K562 (cell line): Measurements from ENCODE around the gene WDR31. TPM values are rescaled to one million over a fixed set of nuclear protein-coding genes. Genes with fewer than 3 reads are reported as not detected.
A peak's percentile ranks its signal among the peaks of the same experiment; 100 is the strongest.

Experiments
- CTBP1 ChIP-seq: fragments of 450-650 bp; IDR thresholded peaks from 2 replicates; pipeline ENCODE4 v1.6.1; 2016; ENCODE audit warnings: borderline replicate concordance
- EP300 ChIP-seq: IDR thresholded peaks from 2 replicates; pipeline ENCODE4 v1.6.1; 2012; ENCODE audit warnings: low read length, improper control_type of control experiment
- FOXK1 ChIP-seq: sonication (generic); formaldehyde crosslinking; IDR thresholded peaks from 2 replicates; pipeline ENCODE4 v1.8.0; 2022; ENCODE audit warnings: missing genetic modification reagents, mild to moderate bottlenecking, borderline replicate concordance
- HIVEP1 ChIP-seq: fragments of 250-450 bp; sonication (Bioruptor Pico); IDR thresholded peaks from 2 replicates; pipeline ENCODE4 v1.4.0; 2020; ENCODE audit warnings: mild to moderate bottlenecking
- MAFK ChIP-seq: IDR thresholded peaks from 2 replicates; pipeline ENCODE4 v1.6.1; 2011; ENCODE audit warnings: low read length, improper control_type of control experiment
- MED1 ChIP-seq: sonication (generic); formaldehyde crosslinking; IDR thresholded peaks from 2 replicates; pipeline ENCODE4 v1.8.1; 2023; ENCODE audit warnings: missing genetic modification reagents, borderline replicate concordance
- MIER1 ChIP-seq: fragments of 450-650 bp; IDR thresholded peaks from 2 replicates; pipeline ENCODE4 v1.6.1; 2016; ENCODE audit warnings: antibody characterized with exemption, mild to moderate bottlenecking, low read depth
- MTF1 ChIP-seq: fragments of 250-450 bp; sonication (Bioruptor Pico); IDR thresholded peaks from 2 replicates; pipeline ENCODE4 v1.9.0; 2021; ENCODE audit warnings: moderate library complexity, mild to moderate bottlenecking, inconsistent platforms, borderline replicate concordance
- PCBP1 ChIP-seq: fragments of 200-400 bp; formaldehyde crosslinking; IDR thresholded peaks from 2 replicates; pipeline ENCODE4 v1.6.1; 2018; ENCODE audit warnings: mild to moderate bottlenecking, low read depth, low read length; ENCODE audit not compliant: poor library complexity, severe bottlenecking
- RBM25 ChIP-seq: fragments of 200-400 bp; formaldehyde crosslinking; IDR thresholded peaks from 2 replicates; pipeline ENCODE4 v1.6.1; 2018; ENCODE audit warnings: low read length, low read depth, moderate library complexity; ENCODE audit not compliant: severe bottlenecking
- SNIP1 ChIP-seq: fragments of 450-650 bp; IDR thresholded peaks from 2 replicates; pipeline ENCODE4 v1.7.1; 2017; ENCODE audit warnings: low read depth, mild to moderate bottlenecking
- TAF7 ChIP-seq: fragments of 450-650 bp; IDR thresholded peaks from 2 replicates; pipeline ENCODE4 v1.6.1; 2016; ENCODE audit warnings: missing genetic modification characterization, missing compliant biosample characterization
- ZNF124 ChIP-seq: sonication (generic); formaldehyde crosslinking; IDR thresholded peaks from 2 replicates; pipeline ENCODE4 v1.8.1; 2022; ENCODE audit warnings: missing genetic modification reagents
- ZNF41 ChIP-seq: fragments of 250-450 bp; sonication (Bioruptor Pico); conservative IDR thresholded peaks from 2 replicates; pipeline ENCODE4 v1.4.0; 2020; ENCODE audit warnings: mild to moderate bottlenecking
- ZNF561 ChIP-seq: fragments of 450-650 bp; formaldehyde crosslinking; conservative IDR thresholded peaks from 2 replicates; pipeline ENCODE4 v1.4.0; 2020; ENCODE audit warnings: mild to moderate bottlenecking, moderate library complexity
- ZNF583 ChIP-seq: fragments of 250-450 bp; sonication (Bioruptor Pico); IDR thresholded peaks from 2 replicates; pipeline ENCODE4 v1.4.0; 2020
- polyA plus RNA-seq, 8 experiments: library from polyadenylated mRNA; depleted of rRNA in 4 of 8; stranded (reverse) in 5 of 8; unstranded in 3 of 8; fragments of >200 nt; fragmentation: Nextera tagmentation in 2 of 8; fragmentation: Illumina TruSeq in 1 of 8; extraction: Ambion mirVana in 2 of 8; extraction: Trizol in 1 of 8; gene quantifications; 2 replicates each; pipeline versions ENCODE4 v1.2.1 to v1.2.3, GENCODE V29; 2011 to 2014; ENCODE audit warnings: inconsistent platforms in 1 of 8, missing spikeins in 1 of 8
- total RNA-seq, 7 experiments: library from RNA; depleted of rRNA in 6 of 7; stranded (reverse); fragments of >200 nt in 6 of 7; fragmentation: Illumina TruSeq in 2 of 7; extraction: Trizol in 2 of 7; gene quantifications; 2 replicates each; pipeline versions ENCODE4 v1.2.1 to v1.2.3, GENCODE V29; 2011 to 2021; ENCODE audit warnings: low replicate concordance in 1 of 7
- TF ChIP-seq, protein P1 (sequence below): fragments of 450-650 bp; IDR thresholded peaks from 2 replicates; pipeline ENCODE4 v1.6.1; 2016
- TF ChIP-seq, protein P2 (sequence below), 3 experiments: fragments of 200-800 bp in 1 of 3; fragments of 250-450 bp in 1 of 3; fragments of 450-650 bp in 1 of 3; sonication (Bioruptor Pico) in 1 of 3; sonication (Bioruptor generic) in 1 of 3; formaldehyde crosslinking in 1 of 3; IDR thresholded peaks; 2 replicates each; pipeline versions ENCODE4 v1.6.1 to v1.8.0; 2016 to 2022; ENCODE audit warnings: mild to moderate bottlenecking in 2 of 3, missing genetic modification characterization in 2 of 3, missing compliant biosample characterization in 1 of 3, moderate library complexity in 1 of 3

The WDR31 gene
- total and polyA plus RNA-seq, 9 of the 15 experiments (the other 6 are each of a cell fraction or from before 2014, with no cell fraction given), result 0.35 to 1.8 (median 0.95) TPM

DNA sequence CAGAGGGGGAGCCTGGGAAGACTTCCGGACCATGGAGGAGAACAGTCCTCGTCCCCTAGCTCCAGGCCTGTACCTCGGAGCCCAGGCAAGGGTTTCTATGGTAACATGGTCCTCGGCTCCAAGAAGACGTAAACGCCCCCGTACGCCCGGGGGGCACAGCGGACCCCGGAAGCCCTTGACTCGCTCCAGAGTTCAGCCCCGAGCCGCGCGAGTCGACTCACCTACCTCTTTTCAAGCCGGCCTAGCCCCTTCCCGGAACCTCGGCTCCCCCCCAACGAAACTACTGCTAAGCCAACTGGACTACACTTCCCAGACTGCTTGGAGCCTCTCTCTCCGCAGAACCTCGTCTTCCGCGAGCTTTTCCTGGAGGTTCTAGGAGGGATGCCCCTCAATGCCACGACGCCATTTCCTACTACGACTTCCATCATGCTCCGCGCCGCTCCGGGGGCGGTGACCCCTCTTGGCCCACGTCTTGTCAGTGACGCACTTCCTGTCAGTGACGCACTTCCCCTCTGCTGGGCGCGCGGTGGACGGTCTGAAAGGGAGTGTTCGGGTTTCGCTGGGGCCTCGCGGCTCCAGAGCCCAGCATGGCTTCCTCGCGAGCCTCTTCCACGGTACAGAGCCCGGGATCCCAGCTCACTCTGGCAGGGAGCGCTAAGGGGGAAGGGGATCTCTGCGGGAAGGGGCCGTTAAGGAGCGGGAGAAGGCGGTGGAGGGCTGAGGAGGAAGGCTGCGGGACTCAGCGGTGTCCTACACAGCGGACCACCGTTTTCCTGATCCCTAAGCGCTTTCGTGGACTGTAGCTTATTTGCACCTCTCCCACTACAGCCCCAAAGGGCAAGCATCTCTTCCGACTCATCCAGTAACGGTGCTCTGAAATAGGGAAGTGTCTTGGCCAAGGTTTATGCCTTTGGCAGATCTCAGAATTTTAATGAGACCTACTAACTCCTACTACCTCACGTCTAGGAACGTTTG lies 64.6 kb downstream of the WDR31 start, which contains the start of the genes CDC26 and PRPF4 (continued):
- TF ChIP-seq, protein P1, sequence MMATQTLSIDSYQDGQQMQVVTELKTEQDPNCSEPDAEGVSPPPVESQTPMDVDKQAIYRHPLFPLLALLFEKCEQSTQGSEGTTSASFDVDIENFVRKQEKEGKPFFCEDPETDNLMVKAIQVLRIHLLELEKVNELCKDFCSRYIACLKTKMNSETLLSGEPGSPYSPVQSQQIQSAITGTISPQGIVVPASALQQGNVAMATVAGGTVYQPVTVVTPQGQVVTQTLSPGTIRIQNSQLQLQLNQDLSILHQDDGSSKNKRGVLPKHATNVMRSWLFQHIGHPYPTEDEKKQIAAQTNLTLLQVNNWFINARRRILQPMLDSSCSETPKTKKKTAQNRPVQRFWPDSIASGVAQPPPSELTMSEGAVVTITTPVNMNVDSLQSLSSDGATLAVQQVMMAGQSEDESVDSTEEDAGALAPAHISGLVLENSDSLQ, result peak; percentile 86
- TF ChIP-seq MAFK, result no peak
- TF ChIP-seq CTBP1, result no peak
- TF ChIP-seq, protein P2, sequence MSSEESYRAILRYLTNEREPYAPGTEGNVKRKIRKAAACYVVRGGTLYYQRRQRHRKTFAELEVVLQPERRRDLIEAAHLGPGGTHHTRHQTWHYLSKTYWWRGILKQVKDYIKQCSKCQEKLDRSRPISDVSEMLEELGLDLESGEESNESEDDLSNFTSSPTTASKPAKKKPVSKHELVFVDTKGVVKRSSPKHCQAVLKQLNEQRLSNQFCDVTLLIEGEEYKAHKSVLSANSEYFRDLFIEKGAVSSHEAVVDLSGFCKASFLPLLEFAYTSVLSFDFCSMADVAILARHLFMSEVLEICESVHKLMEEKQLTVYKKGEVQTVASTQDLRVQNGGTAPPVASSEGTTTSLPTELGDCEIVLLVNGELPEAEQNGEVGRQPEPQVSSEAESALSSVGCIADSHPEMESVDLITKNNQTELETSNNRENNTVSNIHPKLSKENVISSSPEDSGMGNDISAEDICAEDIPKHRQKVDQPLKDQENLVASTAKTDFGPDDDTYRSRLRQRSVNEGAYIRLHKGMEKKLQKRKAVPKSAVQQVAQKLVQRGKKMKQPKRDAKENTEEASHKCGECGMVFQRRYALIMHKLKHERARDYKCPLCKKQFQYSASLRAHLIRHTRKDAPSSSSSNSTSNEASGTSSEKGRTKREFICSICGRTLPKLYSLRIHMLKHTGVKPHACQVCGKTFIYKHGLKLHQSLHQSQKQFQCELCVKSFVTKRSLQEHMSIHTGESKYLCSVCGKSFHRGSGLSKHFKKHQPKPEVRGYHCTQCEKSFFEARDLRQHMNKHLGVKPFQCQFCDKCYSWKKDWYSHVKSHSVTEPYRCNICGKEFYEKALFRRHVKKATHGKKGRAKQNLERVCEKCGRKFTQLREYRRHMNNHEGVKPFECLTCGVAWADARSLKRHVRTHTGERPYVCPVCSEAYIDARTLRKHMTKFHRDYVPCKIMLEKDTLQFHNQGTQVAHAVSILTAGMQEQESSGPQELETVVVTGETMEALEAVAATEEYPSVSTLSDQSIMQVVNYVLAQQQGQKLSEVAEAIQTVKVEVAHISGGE (CRISPR knock-in tag; IDR thresholded peaks at IDR 0.05), result peak in 1 of 3 experiments; percentile 87; a peak in 2 of 6 replicates
- no peak for TF ChIP-seq PCBP1
- peak; percentile 39; the same call in 1 of the 2 replicates for TF ChIP-seq TAF7 (tag)
- no peak for TF ChIP-seq ZNF583 (CRISPR knock-in tag)
- TF ChIP-seq RBM25, result no peak
- no peak for TF ChIP-seq ZNF124 (CRISPR knock-in tag)
- no peak for TF ChIP-seq HIVEP1 (CRISPR knock-in tag)
- 0 out of 2 replicates have a peak, but pooled peaks have one; percentile 2 for TF ChIP-seq EP300
- no peak for TF ChIP-seq ZNF561 (CRISPR knock-in tag)
- TF ChIP-seq MIER1, result 0 out of 2 replicates have a peak, but pooled peaks have one; percentile 25
- no peak for TF ChIP-seq ZNF41 (CRISPR knock-in tag)
- no peak for TF ChIP-seq SNIP1
- no peak for TF ChIP-seq MTF1 (CRISPR knock-in tag)
- TF ChIP-seq MED1 (CRISPR knock-in tag), result no peak
- peak; percentile 9; the same call in 1 of the 2 replicates for TF ChIP-seq FOXK1
